T-helper 1 cell treated with Interleukin-12 subunit alpha and Interleukin-12 subunit beta and Interleukin-4 antibody, amounts not matched to agents 30 μg/mL and 1 μg/mL, for 36 hours (primary cell): ENCODE data around the gene DMRT1.
"Not testable (repeated sequence)": the region's sequence is repeated elsewhere in the genome, so short reads cannot be mapped to it uniquely, and the experiment has no call there.

ENCODE experiments used
- H3K27ac Mint-ChIP-seq: one replicate; pipeline ENCODE4 v1.8.0; 2021; ENCODE audit warnings: mild to moderate bottlenecking, mixed read lengths
- H3K27me3 Mint-ChIP-seq: one replicate; pipeline ENCODE4 v1.8.0; 2021; ENCODE audit warnings: low read depth, mixed read lengths
- H3K36me3 Mint-ChIP-seq: one replicate; pipeline ENCODE4 v1.8.0; 2021; ENCODE audit warnings: low read depth, mixed read lengths
- H3K4me1 Mint-ChIP-seq: one replicate; pipeline ENCODE4 v1.8.0; 2021; ENCODE audit warnings: low read depth, mixed read lengths
- H3K4me3 Mint-ChIP-seq: one replicate; pipeline ENCODE4 v1.8.0; 2021; ENCODE audit warnings: mild to moderate bottlenecking, moderate library complexity, mixed read lengths
- H3K9me3 Mint-ChIP-seq: one replicate; pipeline ENCODE4 v1.8.0; 2021; ENCODE audit warnings: mixed read lengths

The DMRT1 gene

DNA sequence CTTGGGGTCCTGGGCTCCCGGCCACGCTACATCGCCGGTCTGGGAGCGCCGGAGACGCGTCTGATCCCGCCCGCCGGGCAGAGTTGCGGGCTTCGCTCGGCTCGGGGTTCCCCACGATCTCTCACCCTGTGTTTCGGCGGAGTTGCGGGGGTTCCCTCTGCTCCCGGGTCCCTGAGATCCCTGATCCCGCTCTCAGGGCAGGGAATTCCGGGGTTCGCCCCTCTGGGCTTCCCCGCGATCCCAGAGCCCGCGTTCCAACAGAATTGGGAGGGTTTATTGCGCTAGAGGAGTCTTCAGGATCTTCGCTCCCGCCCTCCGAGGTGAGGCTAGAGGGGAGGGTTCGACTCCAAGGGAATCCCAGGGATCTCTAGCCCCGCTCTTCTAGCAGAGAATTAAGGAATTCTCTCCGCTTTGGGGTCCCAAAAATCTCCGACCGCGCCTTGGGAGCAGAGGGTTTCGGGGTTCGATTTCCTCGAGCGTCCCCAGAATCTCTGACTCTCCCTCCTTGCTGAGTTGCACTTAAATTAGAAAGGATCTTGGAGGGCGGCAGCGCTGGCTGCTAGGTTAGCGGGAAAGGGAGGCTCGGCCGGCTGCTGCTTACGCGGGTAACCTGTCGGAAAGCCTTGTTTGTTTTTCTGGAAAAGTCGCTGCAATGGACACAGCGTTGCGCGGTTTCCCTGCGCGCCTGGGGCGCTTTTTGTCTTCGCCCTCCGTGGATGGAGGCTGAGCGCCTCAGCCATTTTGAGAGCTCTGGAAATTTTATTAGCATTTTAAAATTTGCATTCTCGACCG is 1.3 kb downstream of the DMRT1 start:
- no peaks in the 10 kb centered on the region for H3K36me3 Mint-ChIP-seq
- no peaks in the 10 kb centered on the region for H3K9me3 Mint-ChIP-seq
- H3K4me3 Mint-ChIP-seq: no peak overlapping the region
- H3K27ac Mint-ChIP-seq: no peak overlapping the region
- peaks cover 54% of the 10 kb centered on the region for H3K27me3 Mint-ChIP-seq
- peaks cover 3% of the 10 kb centered on the region for H3K4me1 Mint-ChIP-seq

- Mint-ChIP-seq H3K27me3 (peaks cover 53% of the 10 kb centered on the region), H3K27ac (no peak overlapping the region), H3K4me3 (no peak overlapping the region), H3K9me3 (no peaks in the 10 kb centered on the region), H3K4me1 (peaks cover 3% of the 10 kb centered on the region), H3K36me3 (no peaks in the 10 kb centered on the region)
Observed at GRCh38 chr9:843427-843785, 1.9 kb downstream of the DMRT1 start.

- peaks cover 41% of the 10 kb centered on the region for H3K27me3 Mint-ChIP-seq
- no peaks in the 10 kb centered on the region for H3K9me3 Mint-ChIP-seq
- H3K4me3 Mint-ChIP-seq: no peak overlapping the region
- no peak overlapping the region for H3K27ac Mint-ChIP-seq
- no peaks in the 10 kb centered on the region for H3K36me3 Mint-ChIP-seq
- H3K4me1 Mint-ChIP-seq: peaks cover 3% of the 10 kb centered on the region
Observed at GRCh38 chr9:846852-847251, 5.4 kb downstream of the DMRT1 start.

DNA sequence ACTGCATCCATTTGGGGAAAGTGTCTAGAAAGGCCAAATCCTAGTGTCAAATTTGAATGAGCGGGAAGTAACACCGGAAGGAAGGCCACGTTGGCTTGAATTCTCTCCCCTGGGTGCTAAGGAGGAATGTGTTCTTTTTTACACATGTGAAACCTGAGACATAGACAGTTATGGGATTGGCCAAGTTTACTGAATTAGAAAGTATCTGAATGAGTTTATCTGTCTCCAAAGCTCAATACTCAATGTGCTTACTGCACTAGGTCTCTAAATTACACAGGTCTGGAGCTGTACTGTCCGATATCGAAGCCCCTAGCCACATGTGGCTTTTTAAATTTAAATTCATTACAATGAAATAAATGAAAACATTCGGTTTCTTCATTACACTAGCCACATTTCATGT is 6.0 kb downstream of the DMRT1 start:
- Mint-ChIP-seq H3K36me3 (no peaks in the 10 kb centered on the region), H3K27ac (no peak overlapping the region), H3K4me3 (no peak overlapping the region), H3K9me3 (no peaks in the 10 kb centered on the region), H3K27me3 (peaks cover 43% of the 10 kb centered on the region), H3K4me1 (peaks cover 3% of the 10 kb centered on the region)

DNA sequence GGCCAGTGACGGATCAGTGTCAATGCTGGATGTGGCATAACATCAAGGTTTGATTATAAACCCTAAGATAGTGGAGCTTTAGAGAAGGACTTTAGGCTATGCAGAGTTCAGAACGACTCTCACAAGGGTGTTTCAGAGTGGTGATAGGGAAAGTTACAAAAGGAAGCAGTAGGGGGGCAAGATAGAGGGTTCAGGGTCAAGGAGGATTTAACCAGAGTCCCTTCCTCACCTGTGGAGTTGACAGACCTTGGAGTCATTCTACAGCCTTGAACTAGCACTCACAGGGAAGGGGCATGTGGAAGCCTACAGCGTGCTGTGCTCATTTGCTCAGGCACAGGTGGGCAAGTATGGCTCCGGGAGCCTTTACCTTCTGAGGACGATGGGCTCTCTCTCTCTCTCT is 7.9 kb downstream of the DMRT1 start:
- Mint-ChIP-seq H3K4me1 (peaks cover 3% of the 10 kb centered on the region), H3K27ac (no peak overlapping the region), H3K36me3 (no peaks in the 10 kb centered on the region), H3K9me3 (no peaks in the 10 kb centered on the region), H3K4me3 (no peak overlapping the region), H3K27me3 (peaks cover 31% of the 10 kb centered on the region)

DNA sequence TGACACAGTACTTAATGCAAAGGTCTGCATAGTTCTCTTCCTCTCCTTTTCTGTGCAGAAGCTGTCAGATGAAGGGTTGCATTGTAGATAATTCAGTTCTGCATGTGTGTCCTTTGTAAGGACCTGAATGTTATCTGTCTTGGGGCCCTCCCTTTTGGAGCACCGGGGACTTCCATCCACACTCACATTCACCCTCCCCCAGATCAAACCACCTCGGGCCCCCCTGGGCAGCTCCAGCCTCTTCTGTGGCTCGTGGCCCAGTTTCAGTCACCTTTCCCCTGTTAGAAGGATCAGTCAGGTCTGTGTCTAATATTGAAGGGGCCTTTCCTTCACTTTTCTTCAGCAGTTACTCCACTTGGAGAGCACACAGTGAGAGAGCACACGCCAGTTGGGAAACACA is 11.0 kb downstream of the DMRT1 start:
- Mint-ChIP-seq H3K4me1 (no peaks in the 10 kb centered on the region), H3K27me3 (peaks cover 14% of the 10 kb centered on the region), H3K9me3 (no peaks in the 10 kb centered on the region), H3K36me3 (no peaks in the 10 kb centered on the region), H3K27ac (no peak overlapping the region), H3K4me3 (no peak overlapping the region)

DNA sequence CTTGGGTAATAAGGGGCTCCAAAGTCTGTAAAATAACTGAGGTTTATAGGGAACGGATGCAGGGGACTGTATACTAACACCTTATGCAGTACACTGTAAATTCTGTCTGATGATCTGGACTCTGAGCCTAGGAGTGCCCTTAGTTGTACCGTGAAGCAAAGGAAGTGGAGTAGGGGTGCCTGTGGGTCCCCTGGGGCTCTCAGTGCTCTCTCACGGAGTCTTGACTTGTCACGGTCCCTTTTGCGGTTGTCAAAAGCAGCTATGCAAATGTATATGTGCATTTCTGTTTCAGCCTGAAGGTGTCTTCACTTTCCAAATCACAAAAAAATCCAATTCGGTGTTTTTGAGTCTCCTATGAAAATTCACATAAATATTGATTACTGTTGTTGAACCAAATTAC is 17.8 kb downstream of the DMRT1 start:
- Mint-ChIP-seq H3K4me1 (no peaks in the 10 kb centered on the region), H3K36me3 (no peaks in the 10 kb centered on the region), H3K9me3 (no peaks in the 10 kb centered on the region), H3K27ac (no peak overlapping the region), H3K4me3 (no peak overlapping the region), H3K27me3 (peaks cover 5% of the 10 kb centered on the region)

DNA sequence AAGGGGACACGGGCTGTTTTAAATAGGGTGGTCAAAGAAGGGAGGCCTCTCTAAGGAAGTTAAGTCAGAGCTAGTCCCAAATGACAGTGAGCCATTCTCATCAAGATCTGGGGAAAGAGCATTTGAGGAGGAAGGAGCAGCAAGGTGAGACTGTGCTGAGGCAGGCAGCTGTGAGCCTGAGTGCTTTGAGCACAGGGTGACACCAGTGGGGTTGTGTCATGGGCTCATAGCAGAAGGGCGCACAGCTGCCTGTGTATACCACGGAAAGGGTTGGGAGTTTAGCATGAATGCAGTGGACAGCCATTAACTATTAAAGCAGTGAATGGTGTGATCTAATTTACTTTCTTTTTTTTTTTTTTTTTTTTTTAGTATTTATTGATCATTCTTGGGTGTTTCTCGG is 19.2 kb downstream of the DMRT1 start:
- Mint-ChIP-seq H3K27me3 (peaks cover 5% of the 10 kb centered on the region), H3K36me3 (no peaks in the 10 kb centered on the region), H3K9me3 (no peaks in the 10 kb centered on the region), H3K4me1 (no peaks in the 10 kb centered on the region), H3K4me3 (no peak overlapping the region), H3K27ac (no peak overlapping the region)

- H3K4me3 Mint-ChIP-seq, H3K4me1 Mint-ChIP-seq, H3K36me3 Mint-ChIP-seq, H3K27ac Mint-ChIP-seq, H3K9me3 Mint-ChIP-seq, H3K27me3 Mint-ChIP-seq: not testable (repeated sequence)
Observed at GRCh38 chr9:861525-861924, 20.0 kb downstream of the DMRT1 start.

DNA sequence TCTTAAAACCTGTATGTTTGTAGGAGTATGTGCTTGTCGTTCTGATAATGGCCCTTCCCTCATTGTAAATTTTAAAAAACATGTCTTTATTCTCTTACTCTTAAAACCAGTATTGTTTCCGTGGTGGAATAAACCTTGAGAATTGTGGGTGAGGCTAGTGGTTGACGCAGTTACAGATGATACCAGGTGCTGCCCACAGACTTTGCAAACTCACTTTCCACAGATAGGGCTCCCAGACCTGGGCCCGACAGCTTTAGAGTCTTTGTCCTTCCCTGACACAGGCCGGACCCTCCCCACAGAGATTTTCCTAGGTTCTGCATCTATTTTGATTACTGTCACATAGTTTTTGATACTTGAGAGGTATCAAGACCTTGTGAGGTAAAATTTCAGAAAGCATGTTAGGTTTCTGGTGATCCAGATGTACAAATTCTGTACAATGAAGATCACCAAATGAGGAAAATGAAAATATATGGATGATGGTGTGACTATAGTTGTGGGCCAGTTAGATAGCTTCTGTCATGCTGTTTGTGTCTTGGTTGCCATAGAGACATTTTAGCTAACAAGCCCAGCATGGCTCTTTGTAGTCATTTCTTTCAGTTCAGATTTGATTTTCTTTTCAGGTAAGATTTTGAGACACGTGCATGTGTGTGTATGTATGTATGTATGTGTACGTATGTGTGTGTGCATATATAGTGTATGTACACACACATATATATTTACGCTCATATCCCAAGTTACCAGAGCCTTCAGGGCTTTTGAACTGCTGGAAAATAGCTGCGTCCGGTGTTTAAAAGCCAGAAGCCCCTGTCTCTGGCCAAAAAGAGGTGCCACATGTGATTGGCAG is 33.8 kb downstream of the DMRT1 start:
- Mint-ChIP-seq H3K27ac (no peak overlapping the region), H3K27me3 (peaks cover 15% of the 10 kb centered on the region), H3K4me1 (no peaks in the 10 kb centered on the region), H3K36me3 (no peaks in the 10 kb centered on the region), H3K4me3 (no peak overlapping the region), H3K9me3 (no peaks in the 10 kb centered on the region)

- Mint-ChIP-seq H3K4me1 (peaks cover 6% of the 10 kb centered on the region), H3K4me3 (no peak overlapping the region), H3K36me3 (no peaks in the 10 kb centered on the region), H3K27me3 (peaks cover 21% of the 10 kb centered on the region), H3K9me3 (no peaks in the 10 kb centered on the region), H3K27ac (no peak overlapping the region)
Observed at GRCh38 chr9:876425-876824, 34.9 kb downstream of the DMRT1 start.

DNA sequence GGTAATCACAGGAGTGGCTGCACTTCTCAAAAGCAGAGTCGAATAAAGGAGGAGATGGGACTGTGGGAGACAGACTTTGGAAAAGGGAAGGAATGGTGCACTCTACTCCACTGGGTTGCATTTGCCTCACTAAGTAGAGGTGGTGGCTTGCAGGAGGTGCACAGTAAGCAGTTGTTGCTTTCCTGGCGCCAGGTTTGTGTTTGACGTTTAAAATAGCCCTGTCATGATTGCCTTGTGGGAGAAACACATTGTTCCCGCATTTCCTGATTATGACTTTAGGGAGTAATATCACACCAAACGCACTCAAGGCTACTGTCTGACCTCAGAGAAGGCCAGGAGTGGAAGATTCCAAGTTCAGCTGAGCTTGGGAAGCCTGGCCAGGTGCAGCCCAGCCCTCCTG is 36.7 kb downstream of the DMRT1 start:
- peaks cover 25% of the 10 kb centered on the region for H3K27me3 Mint-ChIP-seq
- no peak overlapping the region for H3K27ac Mint-ChIP-seq
- peaks cover 10% of the 10 kb centered on the region for H3K4me1 Mint-ChIP-seq
- H3K9me3 Mint-ChIP-seq: no peaks in the 10 kb centered on the region
- H3K4me3 Mint-ChIP-seq: no peak overlapping the region
- H3K36me3 Mint-ChIP-seq: no peaks in the 10 kb centered on the region

DNA sequence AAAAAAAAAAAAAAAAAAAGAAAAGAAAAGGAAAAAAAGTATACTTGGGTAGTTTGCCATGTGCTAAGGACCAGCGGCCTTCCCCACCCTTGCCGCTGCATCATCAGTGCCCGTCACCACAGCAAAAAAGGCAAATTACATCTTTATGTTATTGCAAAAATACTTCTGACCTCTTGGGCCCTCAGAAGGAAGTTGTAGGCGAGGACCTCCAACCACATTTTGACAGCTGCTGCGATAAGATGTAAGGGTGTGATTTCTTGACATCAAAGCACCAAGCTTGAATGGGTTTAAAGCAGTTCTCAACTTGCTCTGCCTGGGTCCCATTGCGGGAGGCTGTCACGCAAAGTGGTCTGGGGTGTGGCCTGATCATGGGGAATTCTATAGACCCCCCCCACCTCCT is 39.2 kb downstream of the DMRT1 start:
- no peak overlapping the region for H3K27ac Mint-ChIP-seq
- H3K27me3 Mint-ChIP-seq: peaks cover 25% of the 10 kb centered on the region

GRCh38 chr9:882416-882924 is 41.0 kb downstream of the DMRT1 start:
- Mint-ChIP-seq H3K4me1 (peaks cover 10% of the 10 kb centered on the region), H3K27ac (no peak overlapping the region), H3K36me3 (no peaks in the 10 kb centered on the region), H3K4me3 (no peak overlapping the region), H3K27me3 (peaks cover 22% of the 10 kb centered on the region), H3K9me3 (no peaks in the 10 kb centered on the region)

More for the DNA sequence above, 39.2 kb downstream of the DMRT1 start:
- Mint-ChIP-seq H3K36me3 (no peaks in the 10 kb centered on the region), H3K9me3 (no peaks in the 10 kb centered on the region), H3K4me1 (peaks cover 10% of the 10 kb centered on the region), H3K4me3 (no peak overlapping the region)

DNA sequence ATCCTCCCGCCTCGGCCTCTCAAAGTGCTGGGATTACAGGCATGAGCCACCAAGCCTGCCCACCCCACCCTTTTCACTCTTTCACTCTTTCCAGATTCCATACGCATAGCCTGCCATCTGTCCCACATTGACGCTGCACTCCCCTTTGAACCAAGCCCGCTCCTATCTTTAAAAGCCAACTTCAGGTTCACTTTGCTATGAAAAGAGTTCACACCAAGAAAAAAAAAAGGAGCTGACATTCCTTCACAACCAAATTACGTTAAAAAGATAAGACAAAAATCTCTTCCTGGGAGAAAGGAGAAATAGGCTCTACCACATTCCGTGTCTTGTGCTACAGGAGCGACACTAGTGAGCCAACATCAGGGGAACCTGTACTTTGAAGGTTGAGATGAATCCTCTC is 41.5 kb downstream of the DMRT1 start:
- H3K4me1 Mint-ChIP-seq: peaks cover 10% of the 10 kb centered on the region
- no peak overlapping the region for H3K4me3 Mint-ChIP-seq
- H3K9me3 Mint-ChIP-seq: no peaks in the 10 kb centered on the region
- H3K27me3 Mint-ChIP-seq: peaks cover 20% of the 10 kb centered on the region
- H3K36me3 Mint-ChIP-seq: no peaks in the 10 kb centered on the region
- H3K27ac Mint-ChIP-seq: no peak overlapping the region
